ENCODE data around the gene LOXL1.

The LOXL1 gene

GRCh38 chr15:73926219-73927002, at the start of gene LOXL1:
Gene LOXL1 (plus strand): TSS chr15:73926462. CDS start chr15:73926784, 322 bp downstream.
- no peak for DNase-seq

GRCh38 chr15:73879426-73879825, 46.8 kb upstream of the LOXL1 start:
- DNase-seq, result no peak

DNA sequence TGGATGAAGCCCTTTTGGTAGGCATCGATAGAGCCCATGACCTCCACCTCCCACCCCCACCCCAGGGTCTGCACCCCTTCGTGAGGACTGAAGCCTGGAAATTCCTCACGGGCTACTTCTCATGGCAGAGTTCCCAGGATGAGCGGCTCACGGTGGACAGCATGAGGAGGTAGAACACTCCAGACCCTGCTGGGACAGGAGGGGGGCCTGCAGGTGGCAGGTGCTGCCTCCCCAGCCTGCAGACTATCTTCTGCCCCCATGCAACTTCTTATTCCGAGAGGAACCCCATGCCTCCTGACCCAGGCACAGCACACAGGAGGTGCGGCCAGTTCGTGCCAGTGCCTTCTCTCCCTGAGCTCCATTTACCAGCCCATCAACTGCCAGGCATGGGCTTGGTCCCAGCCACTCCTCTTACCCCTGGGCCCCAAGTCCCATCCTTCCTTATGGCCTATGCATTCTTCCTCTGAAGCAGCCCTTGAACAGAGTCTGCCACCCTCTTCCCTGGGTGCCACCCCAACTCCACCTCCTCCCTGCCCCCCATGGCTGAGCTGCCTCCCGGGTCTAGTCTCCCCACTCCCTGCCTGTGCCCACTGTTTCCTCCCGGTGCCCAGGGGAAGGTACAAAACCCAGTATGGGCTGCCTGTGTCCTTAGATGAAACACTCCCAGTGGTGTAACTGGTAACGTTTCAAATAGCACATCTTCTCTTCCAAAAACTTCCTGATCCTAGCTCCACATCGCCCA, 44.5 kb upstream of the LOXL1 start:
- no peak for DNase-seq

GRCh38 chr15:73882761-73883419, 43.4 kb upstream of the LOXL1 start:
- no peak for DNase-seq

- no peak for DNase-seq
These were observed 42.1 kb upstream of the LOXL1 start for GRCh38 chr15:73884159-73884558.

GRCh38 chr15:73885954-73886700, 40.1 kb upstream of the LOXL1 start:
- DNase-seq, result no peak

GRCh38 chr15:73886717-73887345, 39.4 kb upstream of the LOXL1 start:
- DNase-seq, result no peak

DNA sequence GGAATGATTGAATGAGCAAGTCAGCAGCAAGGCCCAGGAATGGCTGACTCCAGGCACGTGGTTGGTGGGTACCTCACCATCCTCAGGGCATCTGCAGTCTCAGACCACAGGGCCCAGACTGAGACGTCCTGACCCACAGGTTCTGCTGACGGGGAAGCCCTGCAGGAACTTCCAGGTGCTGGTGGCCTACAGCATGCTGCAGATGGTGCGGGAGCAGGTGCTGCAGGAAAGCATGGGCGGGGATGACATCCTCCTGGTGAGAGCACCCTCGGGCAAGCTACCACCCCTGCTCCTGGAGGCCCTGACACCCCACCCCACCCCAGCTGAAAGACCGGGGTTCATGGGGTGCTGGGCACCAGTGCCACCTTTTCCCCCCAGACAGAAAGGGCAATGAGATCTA, 38.8 kb upstream of the LOXL1 start:
- DNase-seq, result no peak

DNA sequence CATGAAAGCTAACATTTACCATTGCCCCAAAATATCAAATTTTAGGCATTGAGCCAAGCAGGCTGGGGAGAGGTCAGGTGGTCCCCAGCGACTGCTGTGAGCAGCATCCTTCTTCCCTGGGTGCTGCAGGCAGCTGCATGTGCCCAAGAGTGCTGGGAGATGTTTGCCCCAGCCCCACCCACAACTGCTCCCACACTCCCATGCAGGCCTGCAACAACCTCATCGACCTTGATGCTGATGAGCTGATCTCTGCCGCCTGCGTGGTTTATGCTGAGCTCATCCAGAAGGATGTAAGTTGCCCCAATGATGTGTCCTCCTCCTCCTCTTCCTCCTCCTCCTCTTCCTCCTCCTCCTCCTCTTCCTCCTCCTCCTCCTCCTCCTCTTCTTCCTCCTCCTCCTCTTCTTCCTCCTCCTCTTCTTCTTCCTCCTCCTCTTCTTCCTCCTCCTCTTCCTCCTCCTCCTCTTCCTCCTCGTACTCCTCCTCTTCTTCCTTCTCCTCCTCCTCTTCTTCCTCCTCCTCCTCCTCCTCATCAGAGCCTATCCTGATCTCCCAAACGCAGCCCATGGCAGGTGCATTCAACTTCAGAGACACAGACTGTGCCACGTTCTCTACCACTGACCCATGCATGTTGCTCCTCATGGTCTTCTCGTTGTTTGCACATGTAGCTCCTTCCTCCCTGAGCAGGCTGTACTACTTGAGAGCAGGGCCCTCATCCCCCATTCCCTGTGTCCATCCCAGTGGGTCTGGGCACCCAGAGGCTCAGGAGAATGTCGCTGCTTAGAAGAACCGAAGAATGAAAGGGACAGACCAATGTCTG, 37.8 kb upstream of the LOXL1 start:
- DNase-seq, result no peak

DNA sequence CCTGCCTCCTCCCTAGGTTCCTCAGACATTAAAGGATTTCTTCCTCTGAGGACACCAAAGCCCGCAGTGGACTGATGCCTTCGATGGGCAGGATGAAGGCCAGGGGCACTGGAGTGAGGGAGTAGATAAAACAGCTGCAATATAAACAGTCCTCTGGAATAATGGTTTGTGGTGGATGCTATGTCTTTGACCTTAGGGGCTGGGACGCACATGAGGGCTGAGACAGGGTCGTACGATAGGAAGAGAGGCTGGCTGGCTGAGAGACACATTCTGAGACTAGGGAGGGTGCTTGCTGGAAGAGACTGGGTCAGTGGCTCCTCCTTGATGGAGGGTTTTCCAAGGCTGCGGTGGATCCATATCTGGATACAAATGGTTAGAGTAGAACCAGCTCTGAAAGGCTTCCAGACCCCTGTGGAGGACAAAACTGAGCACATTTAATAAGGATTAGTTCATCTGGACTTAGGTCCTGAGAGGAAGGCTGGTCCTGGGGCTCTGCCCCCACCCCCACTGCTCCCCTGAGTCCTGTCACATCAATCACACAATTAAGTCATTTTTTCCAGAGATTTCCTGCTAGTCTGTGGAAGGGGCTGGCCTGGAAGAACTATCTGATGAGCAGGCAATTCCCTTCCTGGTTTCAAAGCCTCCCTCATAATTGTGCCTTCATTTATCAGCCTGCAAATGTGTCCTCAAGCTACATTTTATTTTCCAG, 37.1 kb upstream of the LOXL1 start:
- no peak for DNase-seq

DNA sequence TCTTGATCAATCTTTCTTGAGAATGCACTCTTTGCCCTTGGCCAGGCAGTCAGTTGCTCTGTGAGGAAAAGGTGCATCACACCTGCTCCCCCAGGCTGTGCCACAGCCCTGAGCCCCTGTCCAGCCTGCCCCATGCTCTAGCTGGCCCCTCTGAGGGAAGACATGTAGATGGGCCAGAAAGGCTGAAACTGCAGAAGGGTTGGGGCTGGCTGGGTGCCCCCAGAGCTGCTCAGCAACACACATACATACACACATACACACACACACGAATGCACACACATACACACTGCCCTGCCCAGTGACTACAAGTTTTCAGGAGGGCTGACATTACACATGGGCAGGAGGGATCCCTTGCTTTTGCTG, 36.5 kb upstream of the LOXL1 start:
- no peak for DNase-seq

DNA sequence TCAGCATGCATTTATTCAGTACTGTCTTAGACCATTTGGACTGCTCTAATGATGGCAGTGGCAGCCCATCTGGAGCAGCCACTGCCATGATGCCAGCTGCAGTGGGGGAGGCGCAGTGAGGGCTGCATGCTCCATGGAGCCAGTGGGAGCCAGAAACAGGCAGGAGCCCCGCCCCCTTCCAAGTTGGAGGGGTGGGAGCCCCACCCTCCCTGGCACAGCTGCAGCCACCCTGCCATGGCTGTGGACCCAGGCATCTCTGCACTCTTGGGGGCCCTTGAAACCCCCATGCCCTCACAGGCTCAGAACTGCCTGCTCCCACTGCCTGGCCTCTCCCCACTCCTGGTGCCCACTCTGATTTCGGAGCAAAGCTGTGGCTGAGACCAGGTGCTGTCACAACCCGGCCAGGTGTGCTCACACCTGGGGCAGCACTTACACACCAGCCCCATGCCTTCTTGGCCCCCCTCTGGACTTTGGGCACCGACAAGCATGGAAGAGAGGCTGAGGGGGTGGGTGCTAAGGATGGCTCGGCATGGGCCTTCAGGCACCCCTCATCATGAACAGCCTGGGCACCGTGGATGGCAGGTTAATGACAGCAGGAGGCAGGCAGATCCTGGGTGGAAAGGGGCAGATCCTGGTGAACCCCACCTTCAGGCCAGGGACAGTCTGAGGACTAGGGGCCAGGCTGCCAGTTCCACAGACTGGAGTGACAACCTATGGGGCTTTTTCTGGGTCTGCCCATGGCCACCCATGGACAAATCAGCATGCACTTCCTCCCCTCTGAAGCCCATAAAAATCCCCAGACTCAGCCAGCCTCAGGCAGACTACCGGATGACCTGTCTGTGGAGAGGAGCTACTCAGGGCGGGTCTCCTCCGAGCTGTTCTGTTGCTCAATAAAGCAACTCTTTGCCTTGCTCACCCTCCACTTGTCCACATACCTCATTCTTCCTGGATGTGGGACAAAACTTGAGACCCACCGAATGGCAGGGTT, 34.6 kb upstream of the LOXL1 start:
- no peak for DNase-seq

DNA sequence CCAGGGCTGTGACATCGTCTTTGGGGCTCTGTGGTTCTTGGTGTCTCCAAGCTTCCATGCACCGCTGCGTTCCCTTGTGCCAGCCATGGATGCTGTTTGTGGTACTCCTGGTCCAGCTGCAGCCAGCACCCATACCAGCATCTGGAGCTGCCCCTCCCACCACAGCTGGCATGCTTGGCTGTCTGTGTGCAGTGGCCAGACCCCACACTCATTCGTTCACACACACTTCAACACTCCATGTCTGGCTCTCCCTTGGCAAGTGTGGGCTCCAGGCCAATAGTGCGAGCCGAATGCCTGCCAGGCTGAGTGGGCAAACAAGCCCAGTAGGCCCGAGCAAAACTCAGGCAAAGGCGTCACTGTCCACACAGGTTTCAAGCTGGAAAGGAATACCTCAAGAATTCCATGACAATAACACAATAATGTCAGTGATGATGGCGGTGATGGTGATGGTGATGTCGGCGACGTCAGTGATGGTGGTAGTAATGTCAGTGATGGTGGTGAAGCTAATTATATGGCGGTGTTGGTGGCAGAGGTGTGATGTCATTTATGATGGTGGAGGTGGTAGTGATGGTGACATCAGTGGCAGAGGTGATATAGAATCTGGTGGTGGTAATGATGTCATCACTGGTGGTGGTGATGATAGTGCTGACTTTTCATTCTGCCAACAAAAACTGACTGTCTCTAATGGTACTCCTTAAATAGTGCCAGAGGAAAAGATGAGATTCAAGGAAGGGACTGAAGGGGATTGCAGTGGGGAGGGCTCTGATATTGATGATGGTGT, 33.6 kb upstream of the LOXL1 start:
- DNase-seq, result no peak

DNA sequence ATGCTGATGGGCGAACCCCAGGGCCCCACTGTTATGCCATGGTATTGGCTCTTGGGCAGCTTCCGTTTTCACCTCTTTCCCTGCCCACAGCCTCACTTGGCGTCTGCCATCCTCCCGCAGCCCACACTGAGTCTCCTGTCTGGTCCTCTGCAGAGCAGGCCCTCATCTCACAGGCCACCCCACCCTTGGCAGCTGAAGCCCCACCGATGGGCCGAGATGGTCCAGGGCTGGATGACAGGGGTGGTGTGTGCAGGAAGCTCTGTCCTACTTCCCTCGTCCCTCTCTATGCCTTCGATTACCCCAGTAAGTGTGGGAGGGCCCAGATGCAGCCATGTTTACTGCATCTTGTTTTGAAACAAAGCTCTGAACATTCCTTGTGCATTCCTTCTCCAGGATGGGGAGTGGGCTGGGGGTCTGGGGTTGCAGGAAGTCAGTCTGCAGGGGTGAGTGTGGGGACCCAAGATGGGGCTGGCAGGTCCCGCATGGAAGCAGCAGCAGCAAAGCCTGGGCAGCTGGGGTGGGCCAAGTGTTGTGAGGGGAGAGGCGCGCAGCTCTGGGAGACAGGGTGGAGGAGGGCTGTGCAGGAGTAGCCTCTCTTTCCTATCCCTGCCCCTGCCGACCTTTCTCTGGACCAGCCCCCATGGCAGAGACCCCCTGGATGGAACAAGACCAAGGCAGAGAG, 32.0 kb upstream of the LOXL1 start:
- DNase-seq, result no peak

GRCh38 chr15:73897441-73898261, 28.6 kb upstream of the LOXL1 start:
- no peak for DNase-seq

GRCh38 chr15:73899197-73900094, 26.8 kb upstream of the LOXL1 start:
- no peak for DNase-seq

Measured in NCI-H1436 treated with DMSO at 0.1 percent for 48 hours (cell line).